Activated T-helper 1 cell treated with anti-CD3 and anti-CD28 coated beads, Interleukin-12 subunit alpha, Interleukin-12 subunit beta, Interleukin-2, Interleukin-4 antibody, amounts not matched to agents 30 ng/mL and 10 ng/mL and 1 ng/mL, durations not matched to agents 14 hours and 24 hours and 36 hours (primary cell): ENCODE results near the gene IL1RAPL1. TPM values are rescaled to one million over a fixed set of nuclear protein-coding genes. Genes with fewer than 3 reads are reported as not detected.

Source experiments
- DNase-seq: peaks from one replicate; pipeline ENCODE4 v3.0.0; 2021; ENCODE audit warnings: low spot score
- H3K27ac Mint-ChIP-seq: one replicate; pipeline ENCODE4 v1.8.0; 2021; ENCODE audit warnings: mild to moderate bottlenecking, mixed read lengths
- H3K27me3 Mint-ChIP-seq: one replicate; pipeline ENCODE4 v1.8.0; 2022; ENCODE audit warnings: mild to moderate bottlenecking, moderate library complexity, mixed read lengths; ENCODE audit not compliant: insufficient read depth
- H3K36me3 Mint-ChIP-seq: one replicate; pipeline ENCODE4 v1.8.0; 2021; ENCODE audit warnings: low read depth, mixed read lengths
- H3K4me1 Mint-ChIP-seq: one replicate; pipeline ENCODE4 v1.8.0; 2021; ENCODE audit warnings: low read depth, mixed read lengths
- H3K4me3 Mint-ChIP-seq: one replicate; pipeline ENCODE4 v1.8.0; 2021; ENCODE audit warnings: mild to moderate bottlenecking, moderate library complexity, mixed read lengths
- H3K9me3 Mint-ChIP-seq: one replicate; pipeline ENCODE4 v1.8.0; 2021; ENCODE audit warnings: mixed read lengths
- intact Hi-C: fragments of 100-400 bp; cut with micrococcal nuclease; formaldehyde crosslinking; loops from one replicate; pipeline ENCODE4 v1.15.1; 2024
- total RNA-seq: library from RNA; stranded (reverse); gene quantifications from 2 replicates; pipeline ENCODE4 v1.2.3, GENCODE V29; 2022

Gene IL1RAPL1
- total RNA-seq, 1 donor from 2014 or later: not detected

GRCh38 chrX:29531336-29531735 lies 944.1 kb downstream of the IL1RAPL1 start:
- H3K4me3 Mint-ChIP-seq: no peak overlapping the region
- no peaks in the 10 kb centered on the region for H3K4me1 Mint-ChIP-seq
- H3K27me3 Mint-ChIP-seq: no peaks in the 10 kb centered on the region
- no peaks in the 10 kb centered on the region for H3K36me3 Mint-ChIP-seq
- intact Hi-C loops: no loop called here
- no peak for DNase-seq
- no peak overlapping the region for H3K27ac Mint-ChIP-seq
- no peaks in the 10 kb centered on the region for H3K9me3 Mint-ChIP-seq

GRCh38 chrX:29535212-29536162 lies 948.2 kb downstream of the IL1RAPL1 start:
- H3K9me3 Mint-ChIP-seq: no peaks in the 10 kb centered on the region
- no peaks in the 10 kb centered on the region for H3K27me3 Mint-ChIP-seq
- no peak overlapping the region for H3K4me3 Mint-ChIP-seq
- DNase-seq: no peak
- H3K36me3 Mint-ChIP-seq: no peaks in the 10 kb centered on the region
- H3K27ac Mint-ChIP-seq: no peak overlapping the region
- intact Hi-C loops: no loop called here
- no peaks in the 10 kb centered on the region for H3K4me1 Mint-ChIP-seq

- no peak overlapping the region for H3K4me3 Mint-ChIP-seq
- H3K27me3 Mint-ChIP-seq: no peaks in the 10 kb centered on the region
- no peak overlapping the region for H3K27ac Mint-ChIP-seq
- H3K9me3 Mint-ChIP-seq: no peaks in the 10 kb centered on the region
- intact Hi-C loops: no loop called here
- no peaks in the 10 kb centered on the region for H3K36me3 Mint-ChIP-seq
- no peaks in the 10 kb centered on the region for H3K4me1 Mint-ChIP-seq
- DNase-seq: no peak
These were observed 953.8 kb downstream of the IL1RAPL1 start for GRCh38 chrX:29541038-29541437.

GRCh38 chrX:29542152-29542551 lies 954.9 kb downstream of the IL1RAPL1 start:
- no peak overlapping the region for H3K4me3 Mint-ChIP-seq
- no peaks in the 10 kb centered on the region for H3K36me3 Mint-ChIP-seq
- no peaks in the 10 kb centered on the region for H3K9me3 Mint-ChIP-seq
- no peaks in the 10 kb centered on the region for H3K4me1 Mint-ChIP-seq
- H3K27me3 Mint-ChIP-seq: no peaks in the 10 kb centered on the region
- DNase-seq: no peak
- H3K27ac Mint-ChIP-seq: no peak overlapping the region
- intact Hi-C loops: no loop called here

- no peaks in the 10 kb centered on the region for H3K36me3 Mint-ChIP-seq
- no peaks in the 10 kb centered on the region for H3K27me3 Mint-ChIP-seq
- H3K4me1 Mint-ChIP-seq: no peaks in the 10 kb centered on the region
- H3K4me3 Mint-ChIP-seq: no peak overlapping the region
- no peak overlapping the region for H3K27ac Mint-ChIP-seq
- intact Hi-C loops: no loop called here
- no peak for DNase-seq
- H3K9me3 Mint-ChIP-seq: no peaks in the 10 kb centered on the region
These were observed 958.6 kb downstream of the IL1RAPL1 start for GRCh38 chrX:29545878-29546277.

GRCh38 chrX:29547877-29548276 lies 960.6 kb downstream of the IL1RAPL1 start:
- no peaks in the 10 kb centered on the region for H3K36me3 Mint-ChIP-seq
- H3K9me3 Mint-ChIP-seq: no peaks in the 10 kb centered on the region
- no peaks in the 10 kb centered on the region for H3K27me3 Mint-ChIP-seq
- H3K27ac Mint-ChIP-seq: no peak overlapping the region
- H3K4me1 Mint-ChIP-seq: no peaks in the 10 kb centered on the region
- no peak overlapping the region for H3K4me3 Mint-ChIP-seq
- intact Hi-C loops: no loop called here
- no peak for DNase-seq

GRCh38 chrX:29553542-29553941 lies 966.3 kb downstream of the IL1RAPL1 start:
- Mint-ChIP-seq H3K4me3 (no peak overlapping the region), H3K36me3 (no peaks in the 10 kb centered on the region), H3K27me3 (no peaks in the 10 kb centered on the region), H3K27ac (no peak overlapping the region), H3K4me1 (no peaks in the 10 kb centered on the region), H3K9me3 (no peaks in the 10 kb centered on the region)
- intact Hi-C loops: no loop called here
- DNase-seq: no peak

- peaks cover 6% of the 10 kb centered on the region for H3K9me3 Mint-ChIP-seq
- intact Hi-C loops: no loop called here
- no peaks in the 10 kb centered on the region for H3K27me3 Mint-ChIP-seq
- no peaks in the 10 kb centered on the region for H3K36me3 Mint-ChIP-seq
- no peak overlapping the region for H3K4me3 Mint-ChIP-seq
- H3K27ac Mint-ChIP-seq: no peak overlapping the region
- DNase-seq: no peak
- no peaks in the 10 kb centered on the region for H3K4me1 Mint-ChIP-seq
These were observed 968.3 kb downstream of the IL1RAPL1 start for GRCh38 chrX:29555465-29556091.

GRCh38 chrX:29560065-29560464 lies 972.8 kb downstream of the IL1RAPL1 start:
- Mint-ChIP-seq H3K4me1 (no peaks in the 10 kb centered on the region), H3K4me3 (no peak overlapping the region), H3K9me3 (peaks cover 8% of the 10 kb centered on the region), H3K27ac (no peak overlapping the region), H3K27me3 (no peaks in the 10 kb centered on the region), H3K36me3 (no peaks in the 10 kb centered on the region)
- intact Hi-C loops: no loop called here
- no peak for DNase-seq

- no peaks in the 10 kb centered on the region for H3K4me1 Mint-ChIP-seq
- peaks cover 8% of the 10 kb centered on the region for H3K9me3 Mint-ChIP-seq
- no peak overlapping the region for H3K4me3 Mint-ChIP-seq
- H3K27me3 Mint-ChIP-seq: no peaks in the 10 kb centered on the region
- DNase-seq: no peak
- no peaks in the 10 kb centered on the region for H3K36me3 Mint-ChIP-seq
- intact Hi-C loops: no loop called here
- no peak overlapping the region for H3K27ac Mint-ChIP-seq
These were observed 974.2 kb downstream of the IL1RAPL1 start for GRCh38 chrX:29561417-29561816.

GRCh38 chrX:29580560-29580959 lies 993.3 kb downstream of the IL1RAPL1 start:
- no peak for DNase-seq
- Mint-ChIP-seq H3K9me3 (no peaks in the 10 kb centered on the region), H3K27me3 (no peaks in the 10 kb centered on the region), H3K27ac (no peak overlapping the region), H3K4me3 (no peak overlapping the region), H3K4me1 (no peaks in the 10 kb centered on the region), H3K36me3 (no peaks in the 10 kb centered on the region)
- intact Hi-C loops: no loop called here

GRCh38 chrX:29581223-29581622 lies 994.0 kb downstream of the IL1RAPL1 start:
- Mint-ChIP-seq H3K36me3 (no peaks in the 10 kb centered on the region), H3K9me3 (no peaks in the 10 kb centered on the region), H3K4me1 (no peaks in the 10 kb centered on the region), H3K27me3 (no peaks in the 10 kb centered on the region), H3K27ac (no peak overlapping the region), H3K4me3 (no peak overlapping the region)
- intact Hi-C loops: no loop called here
- DNase-seq: no peak

GRCh38 chrX:29587107-29587506 lies 999.9 kb downstream of the IL1RAPL1 start:
- Mint-ChIP-seq H3K27me3 (no peaks in the 10 kb centered on the region), H3K36me3 (no peaks in the 10 kb centered on the region), H3K4me3 (no peak overlapping the region), H3K4me1 (no peaks in the 10 kb centered on the region), H3K27ac (no peak overlapping the region), H3K9me3 (no peaks in the 10 kb centered on the region)
- DNase-seq: no peak
- intact Hi-C loops: no loop called here
